OCI-LY1 (cell line): Measurements from ENCODE around the gene MYL6.

Experiments
- H2AFZ ChIP-seq: fragments of 200-600 bp; sonication (generic), shearing (Covaris generic); 2 replicates; pipeline ENCODE4 v1.6.0; 2014; ENCODE audit warnings: antibody characterized with exemption, mild to moderate bottlenecking, low read length
- H3F3A ChIP-seq: fragments of 200-600 bp; sonication (generic), shearing (Covaris generic); 2 replicates; pipeline ENCODE4 v1.6.0; 2014; ENCODE audit warnings: mild to moderate bottlenecking, antibody characterized with exemption, low read length, moderate library complexity; ENCODE audit not compliant: insufficient read depth
- H3K27ac ChIP-seq: fragments of 200-600 bp; sonication (generic); 2 replicates; pipeline ENCODE4 v1.5.1; 2014; ENCODE audit warnings: low read length, mixed run types, mild to moderate bottlenecking, low read depth; ENCODE audit not compliant: poor library complexity, severe bottlenecking
- H3K27me3 ChIP-seq: fragments of 200-600 bp; sonication (generic); 2 replicates; pipeline ENCODE4 v1.6.0; 2014; ENCODE audit warnings: antibody characterized with exemption, mild to moderate bottlenecking, low read length, moderate library complexity; ENCODE audit not compliant: insufficient read depth
- H3K36me3 ChIP-seq: fragments of 200-600 bp; sonication (generic); 2 replicates; pipeline ENCODE4 v1.6.1; 2014; ENCODE audit warnings: mild to moderate bottlenecking, antibody characterized with exemption, low read length, moderate library complexity, mixed read lengths; ENCODE audit not compliant: insufficient read depth
- H3K4me1 ChIP-seq: fragments of 200-600 bp; sonication (generic); 2 replicates; pipeline ENCODE4 v1.5.1; 2014; ENCODE audit warnings: mild to moderate bottlenecking, low read length, moderate library complexity; ENCODE audit not compliant: insufficient read depth, severe bottlenecking
- H3K4me2 ChIP-seq: fragments of 200-600 bp; sonication (generic), shearing (Covaris generic); 2 replicates; pipeline ENCODE4 v1.6.1; 2014; ENCODE audit warnings: low read length
- H3K4me3 ChIP-seq: fragments of 200-600 bp; sonication (generic); 2 replicates; pipeline ENCODE4 v1.5.1; 2014; ENCODE audit warnings: low read length, low read depth, mild to moderate bottlenecking, mixed read lengths; ENCODE audit not compliant: poor library complexity, severe bottlenecking
- H3K79me2 ChIP-seq: fragments of 200-600 bp; shearing (Covaris generic); 2 replicates; pipeline ENCODE4 v1.6.1; 2016; ENCODE audit warnings: mixed run types, low read length, mixed read lengths; ENCODE audit not compliant: insufficient read depth
- H3K9ac ChIP-seq: fragments of 200-600 bp; sonication (generic), shearing (Covaris generic); 2 replicates; pipeline ENCODE4 v1.6.1; 2014; ENCODE audit warnings: mild to moderate bottlenecking, low read length, mixed read lengths
- H3K9me2 ChIP-seq: fragments of 200-600 bp; sonication (generic), shearing (Covaris generic); 2 replicates; pipeline ENCODE4 v1.6.1; 2014; ENCODE audit warnings: low read depth, mild to moderate bottlenecking, low read length, mixed read lengths
- H3K9me3 ChIP-seq: fragments of 200-600 bp; shearing (Covaris generic); 2 replicates; pipeline ENCODE4 v1.6.1; 2014; ENCODE audit warnings: low read length, mixed read lengths
- H4K20me1 ChIP-seq: fragments of 200-600 bp; sonication (generic), shearing (Covaris generic); 2 replicates; pipeline ENCODE4 v1.6.0; 2016; ENCODE audit warnings: mild to moderate bottlenecking, low read length; ENCODE audit not compliant: insufficient read depth
- EZH2 ChIP-seq: fragments of 200-600 bp; sonication (generic), shearing (Covaris generic); IDR thresholded peaks from 2 replicates; pipeline ENCODE4 v1.8.0; 2017; ENCODE audit warnings: borderline replicate concordance, mixed run types, mild to moderate bottlenecking, antibody characterized with exemption, low read length, moderate library complexity, mixed read lengths
- TF ChIP-seq, protein P1 (sequence below): fragments of 200-600 bp; sonication (generic), shearing (Covaris generic); IDR thresholded peaks from 2 replicates; pipeline ENCODE4 v1.5.1; 2017; ENCODE audit warnings: mild to moderate bottlenecking, antibody characterized with exemption, low read length, moderate library complexity, mixed read lengths

Gene MYL6

DNA sequence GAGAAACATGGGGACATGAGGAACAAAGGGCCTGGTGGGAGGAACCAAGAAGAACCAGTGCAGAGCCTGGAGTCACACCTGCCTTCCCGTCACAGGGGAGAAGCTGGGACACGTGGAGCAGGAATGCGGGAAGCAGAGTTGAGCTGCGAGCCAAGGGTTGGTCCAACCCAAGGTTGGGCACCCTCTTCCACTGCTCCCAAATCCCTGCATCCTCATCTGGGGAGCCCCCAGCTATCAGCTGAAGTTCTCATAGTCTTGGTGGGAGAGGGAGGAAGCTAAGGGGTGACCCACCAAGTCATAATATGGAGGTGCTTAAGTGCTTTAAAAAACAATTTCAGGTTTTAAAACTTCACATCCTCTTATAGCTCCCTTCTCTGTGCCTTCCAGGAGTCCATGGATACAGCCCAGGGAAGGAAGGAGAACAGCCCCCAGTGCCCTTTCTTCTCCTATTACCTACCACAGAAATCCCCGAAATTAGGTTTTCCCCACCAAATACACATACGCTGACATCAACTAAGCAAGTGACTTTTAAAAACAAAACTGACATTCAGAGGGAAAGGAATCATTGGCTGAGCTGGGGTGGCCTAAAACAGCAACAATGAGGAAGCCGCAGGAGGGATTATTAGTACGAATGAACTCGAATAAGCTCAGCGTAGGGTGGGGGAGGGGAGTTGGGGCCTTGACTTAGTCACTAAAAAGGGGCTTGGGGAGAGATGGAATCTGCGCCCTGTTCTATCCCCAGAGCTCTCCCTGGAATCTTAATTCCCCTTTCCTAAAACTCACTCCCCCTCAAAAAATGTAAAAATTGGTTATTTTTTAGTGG, 4.5 kb downstream of the MYL6 start:
- H3K4me1 ChIP-seq = peaks cover 31% of the 10 kb centered on the region
- H3K4me2 ChIP-seq = no peak overlapping the region
- H2AFZ ChIP-seq = no peak overlapping the region
- TF ChIP-seq, protein P1, sequence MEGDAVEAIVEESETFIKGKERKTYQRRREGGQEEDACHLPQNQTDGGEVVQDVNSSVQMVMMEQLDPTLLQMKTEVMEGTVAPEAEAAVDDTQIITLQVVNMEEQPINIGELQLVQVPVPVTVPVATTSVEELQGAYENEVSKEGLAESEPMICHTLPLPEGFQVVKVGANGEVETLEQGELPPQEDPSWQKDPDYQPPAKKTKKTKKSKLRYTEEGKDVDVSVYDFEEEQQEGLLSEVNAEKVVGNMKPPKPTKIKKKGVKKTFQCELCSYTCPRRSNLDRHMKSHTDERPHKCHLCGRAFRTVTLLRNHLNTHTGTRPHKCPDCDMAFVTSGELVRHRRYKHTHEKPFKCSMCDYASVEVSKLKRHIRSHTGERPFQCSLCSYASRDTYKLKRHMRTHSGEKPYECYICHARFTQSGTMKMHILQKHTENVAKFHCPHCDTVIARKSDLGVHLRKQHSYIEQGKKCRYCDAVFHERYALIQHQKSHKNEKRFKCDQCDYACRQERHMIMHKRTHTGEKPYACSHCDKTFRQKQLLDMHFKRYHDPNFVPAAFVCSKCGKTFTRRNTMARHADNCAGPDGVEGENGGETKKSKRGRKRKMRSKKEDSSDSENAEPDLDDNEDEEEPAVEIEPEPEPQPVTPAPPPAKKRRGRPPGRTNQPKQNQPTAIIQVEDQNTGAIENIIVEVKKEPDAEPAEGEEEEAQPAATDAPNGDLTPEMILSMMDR = no peak
- no peak for TF ChIP-seq EZH2
- H3K79me2 ChIP-seq = peaks cover 13% of the 10 kb centered on the region
- no peaks in the 10 kb centered on the region for H3K9me2 ChIP-seq
- H3K27ac ChIP-seq = no peak overlapping the region
- no peaks in the 10 kb centered on the region for H3K27me3 ChIP-seq
- peaks cover 83% of the 10 kb centered on the region for H3K36me3 ChIP-seq
- H3F3A ChIP-seq = no peaks in the 10 kb centered on the region
- H3K9me3 ChIP-seq = no peaks in the 10 kb centered on the region
- no peaks in the 10 kb centered on the region for H4K20me1 ChIP-seq
- H3K4me3 ChIP-seq = no peak overlapping the region
- no peak overlapping the region for H3K9ac ChIP-seq

DNA sequence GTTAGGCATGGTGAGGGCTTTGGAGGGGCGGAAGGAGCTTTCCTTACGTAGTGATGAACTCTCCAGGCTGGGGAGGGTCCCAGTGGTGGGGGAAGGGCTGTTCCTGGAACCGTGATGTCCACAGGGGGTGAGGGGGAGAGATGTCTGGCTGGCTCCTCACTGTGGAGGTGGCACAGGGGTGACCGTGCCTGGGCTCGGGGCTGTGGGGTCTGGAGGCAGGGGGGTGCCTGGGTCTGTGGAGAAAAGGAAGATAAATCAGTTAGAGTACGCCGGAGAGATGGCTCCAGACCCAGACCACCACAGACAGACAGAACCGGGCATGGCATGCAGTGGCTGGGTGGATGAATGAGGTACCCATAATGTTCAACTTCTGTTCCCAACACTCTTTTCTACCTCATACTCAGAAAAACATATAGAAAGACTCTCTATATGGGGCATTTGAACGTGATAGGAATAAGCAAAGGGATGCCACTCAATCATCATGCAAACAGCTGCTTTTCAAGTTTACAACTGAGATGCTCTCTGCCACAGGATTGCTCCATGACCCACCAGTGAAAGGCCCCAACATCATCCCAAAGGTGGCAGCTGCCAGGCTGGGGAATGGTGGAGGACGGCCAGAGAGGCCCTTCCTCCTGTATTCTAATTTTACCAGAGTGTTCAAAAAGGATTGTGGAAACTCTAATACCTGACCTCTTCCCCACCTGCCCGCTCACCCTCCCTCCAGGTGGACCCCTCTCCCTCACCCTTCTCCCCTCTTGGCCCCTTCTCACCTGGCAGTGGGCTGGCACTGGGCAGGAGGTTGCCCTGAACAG, 5.6 kb downstream of the MYL6 start:
- no peaks in the 10 kb centered on the region for H3K9me3 ChIP-seq
- no peak overlapping the region for H3K4me3 ChIP-seq
- H3K4me1 ChIP-seq = peaks cover 30% of the 10 kb centered on the region
- H3K9ac ChIP-seq = no peak overlapping the region
- H3K36me3 ChIP-seq = peaks cover 89% of the 10 kb centered on the region
- no peak overlapping the region for H3K27ac ChIP-seq
- H4K20me1 ChIP-seq = no peaks in the 10 kb centered on the region
- H3F3A ChIP-seq = no peaks in the 10 kb centered on the region
- H3K4me2 ChIP-seq = no peak overlapping the region
- H3K27me3 ChIP-seq = no peaks in the 10 kb centered on the region
- no peak overlapping the region for H2AFZ ChIP-seq
- H3K9me2 ChIP-seq = no peaks in the 10 kb centered on the region
- no peak for TF ChIP-seq EZH2
- TF ChIP-seq, protein P1 = no peak
- H3K79me2 ChIP-seq = peaks cover 8% of the 10 kb centered on the region

DNA sequence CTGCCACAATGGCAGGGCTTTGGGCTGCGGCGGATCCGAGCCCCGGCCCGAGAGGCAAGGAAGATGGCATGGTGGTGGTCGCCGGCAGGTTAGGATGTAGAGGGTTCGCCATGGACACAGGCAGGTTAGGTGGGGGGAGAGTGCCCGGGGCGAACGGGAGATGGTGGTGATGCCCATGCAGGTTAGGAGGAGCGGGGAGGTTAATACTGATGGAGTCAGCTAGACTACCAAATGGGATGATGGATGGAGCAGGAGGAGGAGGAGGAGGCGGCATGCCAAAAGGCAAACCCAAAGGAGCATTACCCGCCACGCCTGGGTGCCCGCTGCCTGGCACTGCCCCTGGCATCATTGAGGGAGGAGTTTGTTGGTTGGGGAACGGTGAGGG, 6.2 kb downstream of the MYL6 start:
- H3K27me3 ChIP-seq = no peaks in the 10 kb centered on the region
- H3K27ac ChIP-seq = no peak overlapping the region
- no peak overlapping the region for H3K4me3 ChIP-seq
- no peaks in the 10 kb centered on the region for H3K9me3 ChIP-seq
- no peak overlapping the region for H3K4me2 ChIP-seq
- peaks cover 90% of the 10 kb centered on the region for H3K36me3 ChIP-seq
- H3K9ac ChIP-seq = no peak overlapping the region
- peaks cover 25% of the 10 kb centered on the region for H3K4me1 ChIP-seq
- H3K9me2 ChIP-seq = no peaks in the 10 kb centered on the region
- TF ChIP-seq, protein P1 = no peak
- no peak for TF ChIP-seq EZH2
- H2AFZ ChIP-seq = no peak overlapping the region
- peaks cover 2% of the 10 kb centered on the region for H3K79me2 ChIP-seq
- no peaks in the 10 kb centered on the region for H4K20me1 ChIP-seq
- no peaks in the 10 kb centered on the region for H3F3A ChIP-seq
